HEK293 (cell line): Measurements from ENCODE around the gene GGA1.
"Not testable (repeated sequence)": the region's sequence is repeated elsewhere in the genome, so short reads cannot be mapped to it uniquely, and the experiment has no call there.

ENCODE experiments used
- CTCF ChIA-PET: fragments of 350-600 bp; formaldehyde crosslinking; extraction: SDS; loops from one replicate; lab custom pipeline; 2021; ENCODE audit warnings: antibody characterized with exemption; lab: Yijun Ruan, JAX
- POLR2A ChIA-PET: fragments of 300-600 bp; formaldehyde crosslinking; extraction: SDS; loops from one replicate; lab custom pipeline; 2020; ENCODE audit warnings: antibody characterized with exemption, inconsistent platforms; lab: Yijun Ruan, JAX
- H3K27ac ChIP-seq: fragments of 200-500 bp; sonication (Bioruptor generic); 2 replicates; pipeline ENCODE4 v1.5.1; 2014; ENCODE audit warnings: low read depth, low read length, control low read depth, inconsistent platforms; ENCODE audit errors: extremely low read depth
- H3K36me3 ChIP-seq, 2 experiments: fragments of 200-500 bp in 1 of 2; sonication (Bioruptor generic) in 1 of 2; 1 replicate in 1 of 2; 2 replicates in 1 of 2; pipeline ENCODE4 v1.5.1; 2014 to 2017; ENCODE audit warnings: inconsistent platforms in 2 of 2, low read length in 2 of 2; ENCODE audit not compliant: control insufficient read depth in 2 of 2, insufficient read depth in 1 of 2
- H3K4me1 ChIP-seq: fragments of 200-500 bp; sonication (Bioruptor generic); 2 replicates; pipeline ENCODE4 v1.5.1; 2014; ENCODE audit warnings: mild to moderate bottlenecking, low read length, inconsistent platforms; ENCODE audit not compliant: control insufficient read depth, insufficient read depth
- H3K4me3 ChIP-seq: 2 replicates; pipeline ENCODE4 v1.5.1; 2011; ENCODE audit warnings: low read depth, mild to moderate bottlenecking, control low read depth, low read length, moderate library complexity
- H3K9me3 ChIP-seq: fragments of 200-500 bp; sonication (Bioruptor generic); 2 replicates; pipeline ENCODE4 v1.5.1; 2014; ENCODE audit warnings: low read depth, low read length, inconsistent platforms; ENCODE audit not compliant: control insufficient read depth, insufficient read depth
- GLIS1 ChIP-seq: fragments of 450-650 bp; formaldehyde crosslinking; IDR thresholded peaks from 2 replicates; pipeline ENCODE4 v1.5.1; 2016; ENCODE audit warnings: missing biosample characterization, missing genetic modification characterization
- KLF1 ChIP-seq: fragments of 450-650 bp; formaldehyde crosslinking; IDR thresholded peaks from 2 replicates; pipeline ENCODE4 v1.5.1; 2016; ENCODE audit warnings: missing biosample characterization, missing genetic modification characterization
- KLF10 ChIP-seq: fragments of 450-650 bp; IDR thresholded peaks from 2 replicates; pipeline ENCODE4 v1.5.1; 2018; ENCODE audit warnings: missing biosample characterization, mild to moderate bottlenecking, missing genetic modification characterization
- OVOL3 ChIP-seq: fragments of 450-650 bp; formaldehyde crosslinking; IDR thresholded peaks from 2 replicates; pipeline ENCODE4 v1.5.1; 2016; ENCODE audit warnings: missing biosample characterization, missing genetic modification characterization
- SETDB1 ChIP-seq: IDR thresholded peaks from one replicate; pipeline ENCODE4 v1.6.1; 2017; ENCODE audit warnings: mild to moderate bottlenecking, low read length, moderate library complexity, mixed read lengths; ENCODE audit not compliant: insufficient read length
- ZNF112 ChIP-seq: fragments of 450-650 bp; formaldehyde crosslinking; IDR thresholded peaks from 2 replicates; pipeline ENCODE4 v1.5.0; 2017; ENCODE audit warnings: missing biosample characterization, missing genetic modification characterization
- ZNF146 ChIP-seq: fragments of 450-650 bp; formaldehyde crosslinking; IDR thresholded peaks from 2 replicates; pipeline ENCODE4 v1.5.1; 2016; ENCODE audit warnings: missing biosample characterization, missing genetic modification characterization
- ZNF449 ChIP-seq: fragments of 450-650 bp; formaldehyde crosslinking; IDR thresholded peaks from 2 replicates; pipeline ENCODE4 v1.5.1; 2017; ENCODE audit warnings: missing biosample characterization, mild to moderate bottlenecking, missing genetic modification characterization, moderate library complexity
- ZNF555 ChIP-seq: fragments of 450-650 bp; formaldehyde crosslinking; conservative IDR thresholded peaks from 2 replicates; pipeline ENCODE4 v1.5.1; 2017; ENCODE audit warnings: missing biosample characterization, mild to moderate bottlenecking, missing genetic modification characterization, inconsistent platforms
- ZNF837 ChIP-seq: fragments of 450-650 bp; formaldehyde crosslinking; IDR thresholded peaks from 2 replicates; pipeline ENCODE4 v1.5.1; 2016; ENCODE audit warnings: missing biosample characterization, missing genetic modification characterization
- ZSCAN18 ChIP-seq: fragments of 450-650 bp; formaldehyde crosslinking; IDR thresholded peaks from 2 replicates; pipeline ENCODE4 v1.5.1; 2016; ENCODE audit warnings: missing biosample characterization, missing genetic modification characterization
- TF ChIP-seq, protein P1 (sequence below): fragments of 450-650 bp; IDR thresholded peaks from 2 replicates; pipeline ENCODE4 v1.5.1; 2018; ENCODE audit warnings: missing biosample characterization, mild to moderate bottlenecking, missing genetic modification characterization
- TF ChIP-seq, protein P2 (sequence below): fragments of 450-650 bp; formaldehyde crosslinking; IDR thresholded peaks from 2 replicates; pipeline ENCODE4 v1.5.1; 2016; ENCODE audit warnings: missing biosample characterization, missing genetic modification characterization

Gene GGA1

DNA sequence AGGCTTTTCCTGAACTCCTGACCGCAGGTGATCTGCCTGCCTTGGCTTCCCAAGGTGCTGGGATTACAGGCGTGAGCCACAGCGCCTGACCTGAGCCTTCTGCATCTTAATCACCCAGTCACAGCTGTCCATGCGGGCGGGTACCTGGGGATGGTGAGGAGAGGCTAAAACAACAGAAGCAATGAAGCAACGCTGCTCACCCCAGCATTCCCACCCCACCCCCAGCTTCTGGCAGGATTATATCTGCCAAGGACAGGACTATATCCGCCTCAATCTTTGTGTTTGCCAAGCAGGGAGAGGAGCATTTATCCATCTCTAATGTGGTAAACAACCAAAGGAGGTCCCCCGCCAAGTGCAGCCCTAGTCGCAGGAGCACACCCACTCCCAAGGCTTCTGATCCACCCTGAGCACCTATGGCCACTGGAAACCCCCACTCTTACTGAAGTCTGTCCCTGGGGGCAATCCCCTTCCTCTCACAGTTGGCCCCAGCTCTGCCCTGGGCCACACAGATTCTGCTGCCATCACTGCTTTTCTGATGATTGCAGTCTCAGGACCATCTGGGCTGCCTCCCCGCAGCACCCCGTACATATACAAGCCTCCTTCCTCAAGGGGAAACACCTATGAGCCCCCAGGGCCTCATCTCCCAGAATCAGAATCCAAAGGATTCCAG, 20.0 kb upstream of the GGA1 start:
- H3K9me3 ChIP-seq, result no peaks in the 10 kb centered on the region
- no peak for TF ChIP-seq GLIS1 (tag by site-specific recombination)
- no peak for TF ChIP-seq ZNF449 (tag by site-specific recombination)
- no peak for TF ChIP-seq ZNF555
- TF ChIP-seq ZNF837 (tag by site-specific recombination), result no peak
- TF ChIP-seq ZSCAN18 (tag by site-specific recombination), result no peak
- no peak for TF ChIP-seq KLF10 (tag by site-specific recombination)
- TF ChIP-seq ZNF112 (tag by site-specific recombination), result no peak
- no peak for TF ChIP-seq ZNF146 (tag by site-specific recombination)
- no peak for TF ChIP-seq KLF1 (tag by site-specific recombination)
- TF ChIP-seq, all 188 proteins: peak for 0
- Histone ChIP-seq H3K27ac (no peak overlapping the region), H3K4me3 (no peak overlapping the region), H3K4me1 (no peaks in the 10 kb centered on the region; the same call in 1 of the 2 replicates), H3K36me3 (no peaks in the 10 kb centered on the region)
- ChIA-PET CTCF (interaction anchor here (0.6 to 14.5 kb wide), 6 partner anchors 10 to 58 kb away, joined by 3 to 287 read pairs (median 15); partner anchors contain the start of gene GGA1), POLR2A (interaction anchor here (0.6 to 1.1 kb wide), 2 partner anchors 36 to 47 kb away, joined by 3 read pairs; no protein-coding TSS in a partner anchor)

DNA sequence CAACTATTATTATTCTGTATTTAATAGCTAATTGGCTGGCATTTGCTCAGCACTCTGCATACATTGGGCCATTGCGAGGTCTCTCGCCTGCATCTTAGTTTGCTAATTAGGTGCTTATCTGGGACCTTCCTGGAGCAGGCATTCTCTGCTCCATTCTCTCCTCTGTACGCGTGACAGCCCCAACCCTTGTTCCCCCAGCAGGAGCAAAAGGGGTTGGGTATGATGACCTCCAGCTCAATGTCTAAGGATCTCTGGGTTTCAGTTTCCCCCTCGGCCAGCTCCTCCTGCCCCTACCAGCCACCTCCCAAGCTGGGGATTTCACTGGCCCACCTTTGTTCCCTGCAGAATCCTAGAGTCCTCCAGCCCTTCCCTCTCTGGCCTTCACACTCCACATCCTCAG, 19.0 kb upstream of the GGA1 start:
- CTCF ChIA-PET, result interaction anchor here (0.9 to 14.5 kb wide), 5 partner anchors 10 to 47 kb away, joined by 3 to 287 read pairs (median 25); partner anchors contain the start of gene GGA1
- H3K36me3 ChIP-seq, result no peaks in the 10 kb centered on the region
- no peaks in the 10 kb centered on the region for H3K9me3 ChIP-seq
- H3K4me3 ChIP-seq, result no peak overlapping the region
- TF ChIP-seq, protein P1, sequence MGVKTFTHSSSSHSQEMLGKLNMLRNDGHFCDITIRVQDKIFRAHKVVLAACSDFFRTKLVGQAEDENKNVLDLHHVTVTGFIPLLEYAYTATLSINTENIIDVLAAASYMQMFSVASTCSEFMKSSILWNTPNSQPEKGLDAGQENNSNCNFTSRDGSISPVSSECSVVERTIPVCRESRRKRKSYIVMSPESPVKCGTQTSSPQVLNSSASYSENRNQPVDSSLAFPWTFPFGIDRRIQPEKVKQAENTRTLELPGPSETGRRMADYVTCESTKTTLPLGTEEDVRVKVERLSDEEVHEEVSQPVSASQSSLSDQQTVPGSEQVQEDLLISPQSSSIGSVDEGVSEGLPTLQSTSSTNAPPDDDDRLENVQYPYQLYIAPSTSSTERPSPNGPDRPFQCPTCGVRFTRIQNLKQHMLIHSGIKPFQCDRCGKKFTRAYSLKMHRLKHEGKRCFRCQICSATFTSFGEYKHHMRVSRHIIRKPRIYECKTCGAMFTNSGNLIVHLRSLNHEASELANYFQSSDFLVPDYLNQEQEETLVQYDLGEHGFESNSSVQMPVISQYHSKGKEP (tag by site-specific recombination), result no peak
- TF ChIP-seq SETDB1 (no peak), OVOL3 (tag by site-specific recombination) (no peak)
- TF ChIP-seq, protein P2, sequence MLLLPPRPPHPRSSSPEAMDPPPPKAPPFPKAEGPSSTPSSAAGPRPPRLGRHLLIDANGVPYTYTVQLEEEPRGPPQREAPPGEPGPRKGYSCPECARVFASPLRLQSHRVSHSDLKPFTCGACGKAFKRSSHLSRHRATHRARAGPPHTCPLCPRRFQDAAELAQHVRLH, result no peak
- H3K4me1 ChIP-seq, result no peaks in the 10 kb centered on the region; the same call in 1 of the 2 replicates
- POLR2A ChIA-PET, result interaction anchor here (0.6 to 1.1 kb wide), 2 partner anchors 37 to 48 kb away, joined by 3 read pairs; no protein-coding TSS in a partner anchor
- no peak overlapping the region for H3K27ac ChIP-seq

GRCh38 chr22:37591081-37591480, 17.6 kb upstream of the GGA1 start:
- not testable (repeated sequence) for H3K36me3 ChIP-seq, H3K27ac ChIP-seq, H3K9me3 ChIP-seq, H3K4me1 ChIP-seq, H3K4me3 ChIP-seq
- CTCF ChIA-PET, result interaction anchor here (0.9 to 14.5 kb wide), 8 partner anchors 10 to 273 kb away, joined by 4 to 287 read pairs (median 18); partner anchors contain the start of genes GGA1 and LGALS2
- POLR2A ChIA-PET, result interaction anchor here (0.6 to 2.6 kb wide), 4 partner anchors 16 to 314 kb away, joined by 3 to 35 read pairs (median 3); partner anchors contain the start of gene GGA1
